Activated T-helper 17 cell treated with anti-CD3 and anti-CD28 coated beads, Interleukin-2, amount 50 U/mL, for 72 hours (primary cell): ENCODE measurements around the gene DNAJC30. TPM values are rescaled to one million over a fixed set of nuclear protein-coding genes. Genes with fewer than 3 reads are reported as not detected.

Source experiments
- ATAC-seq: fragments of 150-1000 bp; cut with Tn5 transposase; replicated peaks from 2 replicates; pipeline ENCODE4 v1.10.0; 2021; ENCODE audit warnings: mild to moderate bottlenecking, moderate library complexity
- H3K27ac Mint-ChIP-seq: one replicate; pipeline ENCODE4 v1.8.0; 2022; ENCODE audit warnings: mixed read lengths
- H3K27me3 Mint-ChIP-seq: one replicate; pipeline ENCODE4 v1.8.0; 2022; ENCODE audit warnings: mixed read lengths
- H3K36me3 Mint-ChIP-seq: one replicate; pipeline ENCODE4 v1.8.0; 2022; ENCODE audit warnings: low read depth, mild to moderate bottlenecking, mixed read lengths
- H3K4me1 Mint-ChIP-seq: one replicate; pipeline ENCODE4 v1.8.0; 2022; ENCODE audit warnings: mixed read lengths
- H3K4me3 Mint-ChIP-seq: one replicate; pipeline ENCODE4 v1.8.0; 2022; ENCODE audit warnings: mild to moderate bottlenecking, mixed read lengths
- H3K9me3 Mint-ChIP-seq: one replicate; pipeline ENCODE4 v1.8.0; 2022; ENCODE audit warnings: mixed read lengths
- total RNA-seq, 2 donors: library from RNA; stranded (reverse); gene quantifications; one replicate each; pipeline ENCODE4 v1.2.3, GENCODE V29; 2022

Gene DNAJC30
- total RNA-seq, 2 donors from 2014 or later, result 5.3 to 7.6 TPM

DNA sequence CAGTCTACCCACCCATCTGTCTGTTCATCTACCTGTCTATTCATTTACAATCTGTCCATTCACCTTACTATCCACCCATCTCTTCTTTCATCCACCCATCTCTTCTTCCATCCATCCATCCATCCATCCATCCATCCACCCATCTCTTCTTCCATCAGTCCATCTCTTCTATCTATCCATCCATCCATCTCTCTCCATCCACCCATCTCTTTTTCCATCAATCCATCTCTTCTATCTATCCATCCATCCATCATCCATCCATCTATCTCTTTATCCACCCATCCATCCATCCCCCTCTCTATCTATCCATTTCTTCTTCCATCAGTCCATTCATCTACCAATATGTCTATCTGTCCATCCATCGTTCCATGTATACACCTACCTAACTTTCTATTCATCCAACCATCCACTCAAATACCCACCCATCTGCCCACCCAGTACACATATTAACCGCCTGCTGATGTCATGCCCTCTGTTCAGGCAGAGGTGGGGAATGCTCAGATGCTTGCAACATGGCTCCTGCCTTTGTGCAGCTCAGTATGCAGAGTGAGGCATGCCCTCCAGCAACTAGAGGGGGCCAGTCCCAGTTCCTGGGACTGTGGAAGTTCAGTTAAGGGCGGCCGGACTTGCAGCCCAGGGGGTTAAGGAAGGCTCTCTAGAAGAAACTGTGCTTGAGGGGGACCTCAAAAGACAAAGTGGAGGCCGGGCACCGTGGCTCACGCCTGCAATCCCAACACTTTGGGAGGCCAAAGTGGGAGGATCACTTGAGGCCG is 47.6 kb downstream of the DNAJC30 start:
- H3K27ac Mint-ChIP-seq, result no peak overlapping the region
- H3K36me3 Mint-ChIP-seq, result no peaks in the 10 kb centered on the region
- no peaks in the 10 kb centered on the region for H3K9me3 Mint-ChIP-seq
- ATAC-seq, result no peak
- H3K4me3 Mint-ChIP-seq, result no peak overlapping the region
- H3K4me1 Mint-ChIP-seq, result no peaks in the 10 kb centered on the region
- H3K27me3 Mint-ChIP-seq, result peaks cover 29% of the 10 kb centered on the region

DNA sequence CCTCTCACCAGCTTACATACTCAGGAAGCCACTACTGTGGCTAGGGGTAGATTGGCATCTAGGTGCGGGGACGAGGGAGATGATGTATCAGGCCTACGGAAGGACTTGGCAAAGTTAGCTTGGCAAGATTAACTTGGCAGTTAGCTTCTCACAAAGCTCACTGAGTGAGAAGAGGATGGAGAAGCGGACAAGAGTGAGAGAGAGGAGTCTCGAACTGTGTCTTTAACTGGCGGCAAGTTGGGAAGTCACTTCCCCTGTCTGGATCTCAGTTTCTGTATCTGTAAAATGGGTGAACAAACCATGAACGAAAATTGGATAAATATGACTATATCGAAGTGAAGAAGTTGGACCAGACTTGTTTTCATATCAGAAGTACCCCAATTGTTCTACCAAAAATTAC is 49.4 kb downstream of the DNAJC30 start:
- Mint-ChIP-seq H3K27ac (no peak overlapping the region), H3K9me3 (no peaks in the 10 kb centered on the region), H3K36me3 (no peaks in the 10 kb centered on the region), H3K27me3 (peaks cover 36% of the 10 kb centered on the region), H3K4me1 (no peaks in the 10 kb centered on the region), H3K4me3 (no peak overlapping the region)
- ATAC-seq, result no peak

DNA sequence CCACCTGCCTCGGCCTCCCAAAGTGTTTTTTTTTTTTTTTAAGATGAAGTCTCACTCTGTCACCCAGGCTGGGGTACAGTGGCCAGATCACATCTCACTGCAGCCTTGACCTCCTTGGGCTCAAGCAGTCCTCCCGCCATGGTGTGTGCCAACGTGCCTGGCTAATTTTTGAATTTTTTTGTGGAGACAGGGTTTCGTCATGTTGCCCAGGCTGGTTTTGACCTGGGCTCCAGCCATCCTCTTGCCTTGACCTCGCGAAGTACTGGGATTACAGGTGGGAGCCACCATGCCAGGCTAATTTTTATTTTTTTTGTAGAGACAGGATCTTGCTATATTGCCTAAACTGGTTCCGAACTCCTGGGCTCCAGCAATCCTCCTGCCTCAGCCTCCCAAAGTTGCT is 49.9 kb downstream of the DNAJC30 start:
- peaks cover 41% of the 10 kb centered on the region for H3K27me3 Mint-ChIP-seq
- ATAC-seq, result no peak

DNA sequence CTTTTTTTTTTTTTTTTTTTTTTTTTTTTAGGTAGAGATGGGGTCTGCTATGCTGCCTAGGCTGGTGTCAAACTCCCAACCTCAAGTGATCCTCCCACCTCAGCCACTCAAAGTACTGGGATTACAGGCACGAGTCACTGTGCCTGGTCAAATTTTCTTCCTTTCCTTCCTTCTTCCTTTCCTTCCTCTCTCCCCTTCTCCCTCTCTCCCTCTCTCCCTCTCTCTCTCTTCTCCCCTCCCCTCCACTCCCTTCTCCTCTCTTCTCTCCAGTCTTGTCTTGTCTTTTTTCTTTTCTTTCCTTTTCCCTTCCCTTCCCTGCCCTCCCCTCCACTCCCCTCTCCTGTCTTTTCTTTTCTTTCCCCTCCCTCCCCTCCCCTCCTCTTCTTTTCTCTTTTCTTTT is 51.7 kb downstream of the DNAJC30 start:
- Mint-ChIP-seq H3K9me3 (no peaks in the 10 kb centered on the region), H3K36me3 (no peaks in the 10 kb centered on the region), H3K4me1 (no peaks in the 10 kb centered on the region), H3K27ac (no peak overlapping the region), H3K27me3 (peaks cover 46% of the 10 kb centered on the region), H3K4me3 (no peak overlapping the region)
- no peak for ATAC-seq

More for the DNA sequence above, 49.9 kb downstream of the DNAJC30 start:
- no peaks in the 10 kb centered on the region for H3K9me3 Mint-ChIP-seq
- H3K4me3 Mint-ChIP-seq, result no peak overlapping the region
- no peaks in the 10 kb centered on the region for H3K36me3 Mint-ChIP-seq
- H3K27ac Mint-ChIP-seq, result no peak overlapping the region
- H3K4me1 Mint-ChIP-seq, result no peaks in the 10 kb centered on the region

Other genes with a start within 250 kb of the DNAJC30 start
- gene FZD9, start 249.7 kb downstream of the DNAJC30 start, total RNA-seq, result not detected
- gene BAZ1B, start 161.2 kb downstream of the DNAJC30 start, total RNA-seq, result 100 to 1,000 TPM in 1 of 2 donors, 10 to 100 TPM in 1; 59.7 to 102 TPM
- gene BCL7B, start 125.8 kb downstream of the DNAJC30 start, total RNA-seq, result 10 to 100 TPM; 52.4 to 76.7 TPM
- gene TBL2, start 104.9 kb downstream of the DNAJC30 start, total RNA-seq, result 10 to 100 TPM; 34.7 to 43.5 TPM
- gene MLXIPL, start 58.9 kb downstream of the DNAJC30 start, total RNA-seq, result not detected
- gene VPS37D, start 15.6 kb downstream of the DNAJC30 start, total RNA-seq, result under 1 TPM; 0.15 to 0.48 TPM
- gene BUD23, start 144 bp upstream of the DNAJC30 start, total RNA-seq, result 10 to 100 TPM; 54.6 to 82.3 TPM
- 10 to 100 TPM; 16.8 to 40.9 TPM for gene STX1A, start 36.2 kb upstream of the DNAJC30 start, total RNA-seq
- gene ABHD11, start 55.3 kb upstream of the DNAJC30 start, total RNA-seq, result 10 to 100 TPM; 11.9 to 21.2 TPM
- gene CLDN3, start 86.8 kb upstream of the DNAJC30 start, total RNA-seq, result not detected
- under 1 TPM in 1 of 2 donors, not detected in 1; 0.26 TPM for gene CLDN4, start 147.5 kb upstream of the DNAJC30 start, total RNA-seq
- gene METTL27, start 159.1 kb upstream of the DNAJC30 start, total RNA-seq, result 1 to 10 TPM in 1 of 2 donors, under 1 TPM in 1; 0.76 to 1.5 TPM
- not detected for gene TMEM270, start 177.7 kb upstream of the DNAJC30 start, total RNA-seq